IMR-90 (cell line): ENCODE data around the gene B4GALT1.

Source experiments
- BHLHE40 ChIP-seq: fragments of 150-350 bp; IDR thresholded peaks from 2 replicates; pipeline ENCODE4 v1.6.1; 2016; ENCODE audit warnings: mild to moderate bottlenecking, low read depth, low read length
- CEBPB ChIP-seq: IDR thresholded peaks from 2 replicates; pipeline ENCODE4 v1.6.1; 2012; ENCODE audit warnings: low read depth, low read length, improper control_type of control experiment
- CHD1 ChIP-seq: IDR thresholded peaks from 2 replicates; pipeline ENCODE4 v1.6.1; 2012; ENCODE audit warnings: low read depth, low read length, improper control_type of control experiment
- POLR2A ChIP-seq: IDR thresholded peaks from 2 replicates; pipeline ENCODE4 v1.6.1; 2012; ENCODE audit warnings: mild to moderate bottlenecking, low read depth, low read length
- RAD21 ChIP-seq: IDR thresholded peaks from 2 replicates; pipeline ENCODE4 v1.6.1; 2012; ENCODE audit warnings: low read length, improper control_type of control experiment
- RFX5 ChIP-seq: IDR thresholded peaks from 2 replicates; pipeline ENCODE4 v1.8.0; 2012; ENCODE audit warnings: low read depth, mild to moderate bottlenecking, low read length, moderate library complexity
- TF ChIP-seq, protein P1 (sequence below): conservative IDR thresholded peaks from 2 replicates; pipeline ENCODE4 v1.5.1; 2012; ENCODE audit warnings: mild to moderate bottlenecking, low read depth, low read length, improper control_type of control experiment

DNA sequence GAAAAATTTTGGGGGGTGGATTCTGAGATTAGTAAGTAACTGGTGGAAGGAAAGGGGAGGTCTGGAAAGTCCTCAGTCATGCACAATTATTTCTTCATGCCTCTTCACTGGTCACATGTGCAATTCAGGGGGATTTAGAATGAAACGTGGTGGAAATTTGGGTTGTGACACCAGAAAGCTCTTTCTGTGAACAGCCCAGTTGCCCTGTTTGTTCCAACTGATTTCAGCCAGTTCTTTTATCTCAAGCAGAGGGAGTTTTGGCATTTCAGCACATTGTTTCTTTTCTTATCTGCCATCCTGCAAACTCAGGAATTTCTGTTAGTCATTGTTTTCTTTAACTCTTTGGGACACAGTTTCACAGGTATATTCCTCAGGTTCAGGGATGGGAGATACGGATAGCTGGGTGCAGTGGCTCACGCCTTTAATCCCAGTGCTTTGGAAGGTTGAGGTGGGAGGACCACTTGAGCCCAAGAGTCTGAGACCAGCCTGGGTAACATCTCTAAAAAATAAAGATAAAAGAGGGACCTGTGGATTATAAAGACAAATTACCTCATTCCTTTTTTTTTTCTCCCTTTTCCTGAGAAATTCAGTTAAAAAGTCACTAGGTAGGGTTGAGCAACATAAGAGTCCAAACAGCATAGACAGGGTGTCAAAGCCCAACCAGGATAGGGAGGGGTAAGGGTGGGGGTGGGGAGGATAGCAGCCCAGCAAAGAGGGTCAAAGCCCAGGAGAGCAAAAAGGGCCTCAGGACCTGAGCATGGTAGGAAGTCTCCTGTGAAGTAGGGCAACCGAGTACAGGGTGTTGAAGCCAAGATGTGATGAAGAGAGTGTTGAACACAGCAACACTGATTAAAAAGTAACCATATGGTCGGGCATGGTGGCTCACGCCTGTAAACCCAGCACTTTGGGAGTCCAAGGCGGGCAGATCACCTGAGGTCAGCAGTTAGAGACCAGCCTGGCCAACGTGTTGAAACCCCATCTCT, 5.4 kb upstream of the B4GALT1 start:
- TF ChIP-seq, protein P1, sequence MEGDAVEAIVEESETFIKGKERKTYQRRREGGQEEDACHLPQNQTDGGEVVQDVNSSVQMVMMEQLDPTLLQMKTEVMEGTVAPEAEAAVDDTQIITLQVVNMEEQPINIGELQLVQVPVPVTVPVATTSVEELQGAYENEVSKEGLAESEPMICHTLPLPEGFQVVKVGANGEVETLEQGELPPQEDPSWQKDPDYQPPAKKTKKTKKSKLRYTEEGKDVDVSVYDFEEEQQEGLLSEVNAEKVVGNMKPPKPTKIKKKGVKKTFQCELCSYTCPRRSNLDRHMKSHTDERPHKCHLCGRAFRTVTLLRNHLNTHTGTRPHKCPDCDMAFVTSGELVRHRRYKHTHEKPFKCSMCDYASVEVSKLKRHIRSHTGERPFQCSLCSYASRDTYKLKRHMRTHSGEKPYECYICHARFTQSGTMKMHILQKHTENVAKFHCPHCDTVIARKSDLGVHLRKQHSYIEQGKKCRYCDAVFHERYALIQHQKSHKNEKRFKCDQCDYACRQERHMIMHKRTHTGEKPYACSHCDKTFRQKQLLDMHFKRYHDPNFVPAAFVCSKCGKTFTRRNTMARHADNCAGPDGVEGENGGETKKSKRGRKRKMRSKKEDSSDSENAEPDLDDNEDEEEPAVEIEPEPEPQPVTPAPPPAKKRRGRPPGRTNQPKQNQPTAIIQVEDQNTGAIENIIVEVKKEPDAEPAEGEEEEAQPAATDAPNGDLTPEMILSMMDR, result no peak
- TF ChIP-seq CHD1 (no peak), POLR2A (no peak), RAD21 (no peak), CEBPB (no peak), RFX5 (no peak), BHLHE40 (no peak)
